ENCODE results near the gene ELF2.
"Not testable (repeated sequence)": the region's sequence is repeated elsewhere in the genome, so short reads cannot be mapped to it uniquely, and the experiment has no call there.

The ELF2 gene

DNA sequence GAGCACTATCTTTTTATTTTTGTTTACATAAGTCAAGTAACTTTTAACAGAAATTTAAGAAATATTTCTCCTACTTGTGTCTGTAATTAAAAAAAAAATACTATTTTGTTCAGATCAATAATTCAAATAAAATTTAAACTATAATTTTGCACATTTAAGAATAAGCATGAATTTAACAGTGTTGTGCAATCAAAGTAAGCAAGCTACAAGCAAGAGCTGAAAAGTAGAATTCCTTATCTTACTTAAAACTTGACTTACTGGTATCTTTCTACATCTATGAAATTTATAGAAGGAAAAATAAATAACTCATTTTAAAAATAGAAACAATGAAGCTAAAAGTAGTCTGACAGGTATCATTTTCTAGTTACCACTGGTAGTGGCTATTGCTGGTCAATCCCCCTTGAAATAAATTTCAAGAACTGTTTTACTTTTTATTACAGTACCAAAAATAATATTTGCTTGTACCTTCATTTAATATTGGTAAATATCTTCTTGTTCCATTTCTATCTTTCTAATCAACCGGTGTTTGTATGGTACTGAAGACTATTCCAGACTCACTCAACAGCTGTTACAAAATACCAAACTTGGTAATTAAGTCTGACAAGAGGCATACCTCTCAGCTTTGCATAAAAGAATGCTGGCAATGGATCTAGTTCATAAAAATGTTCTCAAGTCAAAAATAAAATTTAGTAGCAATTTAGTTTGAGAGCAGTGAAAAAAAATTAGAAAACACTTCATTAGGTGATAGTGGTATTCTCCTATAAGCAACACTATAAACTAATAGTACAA, 99.3 kb downstream of the ELF2 start:
- no peak for DNase-seq (ENCODE audit: low read depth)

DNA sequence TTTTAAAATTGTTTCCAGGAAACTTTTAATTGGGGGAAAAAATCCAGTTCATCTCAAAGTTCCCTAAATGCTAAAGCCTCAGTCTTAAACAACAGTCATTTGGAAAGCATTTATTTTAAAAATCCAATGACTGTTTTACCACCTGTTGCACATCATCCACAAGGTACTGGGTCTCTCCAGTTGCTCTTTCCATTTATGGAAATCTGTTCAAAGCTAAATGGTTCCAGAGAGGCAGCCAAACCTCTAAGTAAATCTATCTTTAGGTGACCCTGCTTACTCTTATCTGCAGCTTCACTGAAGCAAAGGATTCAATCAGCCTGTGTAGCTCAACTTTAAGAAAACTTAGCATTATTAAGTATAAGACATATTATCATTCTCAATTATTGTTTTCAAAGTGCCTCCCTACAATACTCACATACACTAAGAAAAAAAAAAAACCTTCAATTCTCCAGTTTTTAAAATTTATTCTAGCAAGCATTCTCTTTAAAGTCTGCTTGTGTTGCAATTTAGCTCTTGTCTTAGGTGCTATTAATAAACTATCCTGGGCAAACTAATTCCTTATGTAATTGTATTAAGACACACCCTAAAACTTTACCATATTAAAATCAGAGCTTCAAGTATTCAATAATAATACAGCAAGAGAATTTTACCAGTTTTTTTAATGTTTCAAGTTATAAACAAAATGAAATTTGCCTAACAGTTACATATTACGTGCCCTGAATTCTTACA, 100.8 kb downstream of the ELF2 start:
- DNase-seq (ENCODE audit: low read depth), result no peak

DNA sequence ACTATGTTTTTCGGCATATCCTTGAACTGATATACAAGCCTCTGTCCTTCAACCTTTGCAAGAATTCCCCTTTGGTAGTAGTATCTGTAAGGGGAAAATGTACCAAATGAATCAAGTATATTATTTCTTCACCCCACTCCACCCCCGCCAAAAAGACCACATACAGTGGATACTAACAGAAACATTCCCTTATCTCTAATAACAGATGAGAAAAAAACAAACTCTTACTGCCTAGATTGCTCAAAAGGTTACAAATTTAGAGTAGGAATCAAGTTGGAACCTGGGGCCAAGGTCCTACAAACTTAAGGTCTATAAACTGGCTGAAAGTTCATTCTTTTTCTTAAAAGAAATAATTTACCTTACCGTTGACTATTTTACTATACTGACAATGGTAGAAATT, 116.4 kb downstream of the ELF2 start:
- no peak for DNase-seq (ENCODE audit: low read depth)

DNA sequence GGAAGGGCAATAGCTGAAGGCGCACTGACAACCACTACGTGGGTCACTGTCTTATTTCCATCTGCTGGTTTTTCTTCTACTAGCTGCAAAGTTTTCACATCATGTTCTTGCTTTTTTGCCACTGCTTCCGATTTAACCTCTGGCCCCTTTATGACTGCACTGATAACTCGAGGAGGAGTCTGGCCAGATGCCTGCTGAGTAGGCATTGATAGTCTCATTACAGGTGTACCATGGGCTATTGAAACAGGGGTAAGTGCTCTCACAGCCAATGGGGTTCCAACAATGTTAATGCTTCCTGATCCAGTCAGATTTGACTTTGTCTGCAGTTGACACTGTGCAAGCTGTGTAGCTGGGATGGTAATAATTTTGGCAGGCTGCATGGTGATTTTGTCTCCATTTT, 118.0 kb downstream of the ELF2 start:
- DNase-seq (ENCODE audit: low read depth), result not testable (repeated sequence)

DNA sequence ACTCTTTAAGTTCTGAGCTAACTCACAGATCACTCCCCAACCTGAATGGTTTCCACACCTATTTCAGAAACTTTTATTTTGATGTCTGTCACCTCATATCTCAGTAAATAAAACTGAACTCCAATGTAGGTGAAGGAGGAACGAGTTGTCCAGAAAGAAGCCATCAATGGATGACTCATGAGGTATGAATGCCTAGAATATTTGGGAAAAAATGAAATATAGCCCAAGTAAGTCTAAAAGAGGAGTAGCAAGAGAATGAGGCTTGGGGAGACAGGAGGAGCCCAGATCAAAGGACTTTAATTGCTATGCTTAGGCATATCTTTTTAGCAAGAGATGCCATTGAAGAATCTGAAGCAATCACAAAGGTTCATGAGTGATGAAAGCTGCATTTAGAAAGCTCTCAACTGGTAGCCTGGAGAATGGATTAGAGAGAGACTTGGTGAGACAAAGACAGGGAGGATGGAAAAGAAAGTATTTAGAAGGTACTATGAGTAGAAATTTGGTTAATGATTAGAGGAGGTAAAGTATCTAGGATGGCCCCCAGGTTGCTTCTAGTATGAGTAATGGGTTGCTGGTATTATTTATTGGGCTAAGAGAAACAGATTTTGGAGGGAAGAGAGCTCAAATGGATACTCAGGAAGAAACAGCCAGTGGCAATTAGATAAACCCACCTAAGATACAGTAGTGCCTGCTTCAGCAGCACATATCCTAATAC, 122.1 kb downstream of the ELF2 start:
- no peak for DNase-seq (ENCODE audit: low read depth)

DNA sequence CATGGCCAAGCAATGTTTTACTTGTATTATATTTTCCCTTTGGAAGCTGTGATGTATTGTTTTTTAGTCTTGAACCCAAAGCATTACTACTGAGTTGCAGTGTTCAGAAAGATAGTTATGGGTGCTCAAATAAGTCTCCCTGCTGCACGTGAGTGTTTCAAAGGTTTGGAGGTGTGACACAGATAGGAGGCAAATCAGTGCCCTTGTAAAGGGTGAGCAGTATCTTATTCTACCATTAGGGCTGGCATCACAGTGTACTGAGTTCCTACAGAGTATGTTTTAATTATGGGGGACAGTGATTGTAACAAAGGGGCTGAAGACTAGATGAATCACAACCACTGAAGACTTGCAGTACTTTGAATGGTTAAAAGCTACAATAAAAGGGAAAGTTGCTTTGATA, 123.1 kb downstream of the ELF2 start:
- DNase-seq (ENCODE audit: low read depth), result no peak

DNA sequence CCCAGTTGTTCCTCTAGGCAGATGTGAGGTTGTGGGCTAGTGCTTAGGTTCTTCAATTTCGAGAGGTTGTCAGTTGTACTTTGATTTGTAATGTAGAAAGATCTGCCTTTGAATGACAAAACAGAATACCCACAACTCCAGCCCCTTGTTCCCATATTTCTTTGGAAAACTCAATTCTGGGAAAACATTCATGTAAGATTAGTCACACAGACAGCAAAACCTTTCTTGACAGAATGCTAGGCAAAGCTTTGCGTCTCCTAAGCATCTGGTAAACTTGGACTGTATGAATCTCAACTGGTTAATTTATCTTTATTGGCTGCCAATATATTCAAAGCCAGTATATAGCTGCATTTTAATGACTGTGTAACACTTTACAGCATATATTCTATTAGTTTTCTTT, 126.6 kb downstream of the ELF2 start:
- DNase-seq (ENCODE audit: low read depth), result no peak

DNA sequence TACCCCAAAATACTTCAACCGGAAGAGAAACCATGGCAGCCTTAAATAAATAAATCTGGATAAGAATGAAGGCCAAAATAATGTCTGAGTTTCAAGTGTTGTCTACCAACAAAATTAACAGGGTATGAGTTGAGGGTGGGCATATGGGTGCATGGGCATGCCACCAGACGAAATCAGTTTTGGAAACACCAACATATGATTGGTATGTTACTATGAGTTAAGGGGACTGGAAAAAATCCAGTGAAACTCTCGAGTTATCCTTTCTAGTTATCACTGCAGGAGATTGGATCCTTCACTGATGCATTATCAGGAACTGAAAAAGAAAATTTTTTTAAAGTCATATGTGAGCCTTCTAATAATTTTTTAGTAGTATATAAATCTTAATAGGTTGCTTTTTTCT, 129.0 kb downstream of the ELF2 start:
- DNase-seq (ENCODE audit: low read depth), result no peak

DNA sequence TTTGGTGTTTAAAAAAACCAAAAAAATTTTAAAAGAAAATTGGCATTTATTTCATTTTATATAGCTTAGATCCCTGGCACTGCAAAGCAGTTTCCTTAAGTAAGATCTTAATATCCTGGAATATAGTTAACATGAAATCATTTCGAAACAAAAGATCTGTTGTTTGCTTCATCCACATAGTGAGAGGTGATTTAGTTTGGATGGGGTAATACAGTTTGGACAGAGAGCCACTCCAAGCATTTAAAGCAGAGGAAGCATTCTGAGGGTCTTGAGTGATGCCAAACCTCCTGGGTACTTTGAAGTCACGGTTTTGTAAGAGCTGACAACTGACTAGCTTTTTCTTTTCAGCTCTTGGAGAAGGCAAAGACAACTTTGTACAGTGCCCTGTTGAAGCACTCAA, 132.7 kb downstream of the ELF2 start:
- no peak for DNase-seq (ENCODE audit: low read depth)

DNA sequence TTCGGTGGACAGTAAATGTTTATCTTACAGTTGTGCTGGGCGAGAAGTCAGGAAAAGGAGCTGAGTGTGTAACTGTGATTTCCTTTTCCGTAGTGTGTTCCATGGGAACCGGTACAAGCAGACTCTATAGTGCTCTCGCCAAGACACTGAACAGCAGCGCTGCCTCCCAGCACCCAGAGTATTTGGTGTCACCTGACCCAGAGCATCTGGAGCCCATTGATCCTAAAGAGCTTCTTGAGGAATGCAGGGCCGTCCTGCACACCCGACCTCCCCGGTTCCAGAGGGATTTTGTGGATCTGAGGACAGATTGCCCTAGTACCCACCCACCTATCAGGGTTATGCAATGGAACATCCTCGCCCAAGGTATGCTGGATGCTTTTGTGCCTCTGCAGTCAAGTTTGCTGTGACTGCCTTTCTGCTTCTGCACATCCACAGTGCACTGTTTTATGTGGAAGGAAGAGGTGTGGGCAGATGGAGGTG, 134.0 kb downstream of the ELF2 start:
- DNase-seq (ENCODE audit: low read depth), result no peak

DNA sequence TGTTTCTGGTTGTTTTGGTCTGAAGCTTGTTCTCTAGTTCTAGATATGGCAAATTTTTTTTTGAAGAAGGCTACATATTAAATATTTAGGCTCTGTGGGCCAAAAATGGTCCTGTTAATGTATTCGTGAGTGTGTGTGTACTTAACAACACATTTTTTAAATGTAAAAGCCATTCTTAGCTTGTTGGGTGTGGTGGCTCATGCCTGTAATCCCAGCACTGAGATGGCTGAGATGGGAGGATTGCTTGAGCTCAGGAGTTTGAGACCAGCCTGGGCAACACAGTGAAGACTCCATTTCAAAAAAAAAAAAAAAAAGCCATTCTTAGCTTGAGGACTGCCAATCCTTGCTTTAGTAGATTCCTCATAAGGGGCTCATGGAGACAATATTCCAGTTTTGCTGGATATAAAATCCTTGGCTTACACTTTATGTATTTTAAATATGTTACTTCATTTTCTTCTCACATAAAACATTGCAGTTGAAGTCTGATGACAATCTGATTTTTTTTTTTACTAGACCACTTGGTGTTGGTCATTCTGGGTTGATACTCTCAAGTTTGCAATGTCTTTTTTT, 138.1 kb downstream of the ELF2 start:
- no peak for DNase-seq (ENCODE audit: low read depth)

DNA sequence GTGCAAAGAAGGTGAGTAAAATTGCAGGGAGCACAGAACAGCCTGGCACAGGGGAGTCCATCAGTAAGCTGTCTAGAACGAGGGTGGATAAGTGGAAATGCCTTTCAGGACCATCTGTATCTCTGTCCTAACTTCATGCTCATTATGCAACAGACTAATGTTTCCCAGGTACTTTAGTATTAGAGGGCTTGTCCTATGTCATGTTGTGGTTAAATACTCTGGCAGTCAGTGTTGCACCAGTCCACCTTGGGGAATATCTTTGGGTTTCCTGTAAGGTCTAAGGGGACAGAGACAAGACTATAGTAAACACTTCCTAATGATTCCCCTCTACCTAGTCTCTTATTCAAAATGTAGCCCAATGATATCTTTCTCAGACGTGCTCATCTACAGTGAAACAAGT, 140.1 kb downstream of the ELF2 start:
- no peak for DNase-seq (ENCODE audit: low read depth)

DNA sequence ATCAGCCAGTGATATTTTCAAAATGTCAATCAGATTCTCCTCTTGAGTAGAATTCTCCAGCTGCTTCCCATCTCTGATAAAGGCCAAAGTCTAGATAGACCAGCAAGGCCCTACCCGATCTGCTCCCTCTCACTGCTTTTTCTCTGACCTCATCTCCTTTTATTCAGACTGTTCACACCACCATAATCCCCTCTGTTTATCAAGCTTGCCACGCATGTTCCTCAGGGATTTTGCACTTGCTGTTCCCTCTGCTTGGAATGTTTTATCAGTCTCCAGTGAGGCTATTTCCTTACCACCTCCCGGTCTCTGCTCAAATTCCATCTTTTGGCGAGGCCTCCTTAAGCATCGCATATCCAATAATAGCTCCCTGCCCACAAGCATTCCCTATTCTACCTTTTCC, 141.4 kb downstream of the ELF2 start:
- no peak for DNase-seq (ENCODE audit: low read depth)

DNA sequence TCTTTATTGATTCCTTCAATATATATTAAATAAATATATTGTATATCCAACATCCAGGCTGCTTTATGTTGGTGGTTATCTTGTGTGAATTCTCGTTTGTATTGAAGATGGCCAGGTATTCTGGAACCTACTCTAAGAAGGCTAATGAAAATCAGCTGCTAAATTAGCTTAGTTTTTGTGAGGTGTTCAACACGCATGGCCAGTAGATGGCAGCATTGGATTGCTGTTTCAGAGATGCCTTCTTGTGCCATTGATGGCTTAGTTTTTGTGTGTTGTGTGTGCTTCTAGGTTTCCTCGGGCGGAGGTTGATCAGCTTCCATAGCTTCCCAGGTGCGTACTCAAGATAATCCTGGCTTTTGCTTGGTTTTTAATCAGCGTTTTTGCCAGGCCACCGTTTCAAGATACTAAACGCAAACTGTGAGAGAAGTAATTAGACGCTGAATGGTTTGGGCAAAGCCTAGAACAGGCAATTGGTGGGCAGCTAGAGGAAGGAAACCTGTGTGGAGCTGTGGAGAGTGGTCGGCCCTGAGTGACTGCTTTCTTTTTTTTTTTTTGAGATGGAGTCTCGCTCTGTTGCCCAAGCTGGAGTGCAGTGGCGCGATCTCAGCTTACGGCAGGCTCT, 146.3 kb downstream of the ELF2 start:
- DNase-seq (ENCODE audit: low read depth), result peak; percentile 66

DNA sequence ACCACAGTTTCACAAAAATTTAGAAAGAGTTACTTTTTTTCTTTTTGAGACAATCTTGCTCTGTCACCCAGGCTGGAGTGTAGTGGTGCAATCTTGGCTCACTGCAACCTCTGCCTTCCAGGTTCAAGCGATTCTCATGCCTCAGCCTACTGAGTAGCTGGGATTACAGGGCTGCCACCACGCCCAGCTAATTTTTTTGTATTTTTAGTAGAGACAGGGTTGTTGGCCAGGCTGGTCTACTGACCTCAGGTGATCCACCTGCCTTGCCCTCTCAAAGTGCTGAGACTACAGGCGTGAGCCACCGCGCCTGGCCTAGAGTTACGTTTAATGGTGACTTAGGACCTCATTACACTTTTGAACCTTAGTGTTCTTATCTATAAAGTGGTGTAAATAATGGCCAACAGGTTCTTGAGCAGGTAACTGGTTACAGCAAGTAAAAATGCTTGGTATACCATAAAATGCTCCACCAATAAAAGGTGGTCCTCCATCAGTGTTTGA, 147.1 kb downstream of the ELF2 start:
- not testable (repeated sequence) for DNase-seq (ENCODE audit: low read depth)

DNA sequence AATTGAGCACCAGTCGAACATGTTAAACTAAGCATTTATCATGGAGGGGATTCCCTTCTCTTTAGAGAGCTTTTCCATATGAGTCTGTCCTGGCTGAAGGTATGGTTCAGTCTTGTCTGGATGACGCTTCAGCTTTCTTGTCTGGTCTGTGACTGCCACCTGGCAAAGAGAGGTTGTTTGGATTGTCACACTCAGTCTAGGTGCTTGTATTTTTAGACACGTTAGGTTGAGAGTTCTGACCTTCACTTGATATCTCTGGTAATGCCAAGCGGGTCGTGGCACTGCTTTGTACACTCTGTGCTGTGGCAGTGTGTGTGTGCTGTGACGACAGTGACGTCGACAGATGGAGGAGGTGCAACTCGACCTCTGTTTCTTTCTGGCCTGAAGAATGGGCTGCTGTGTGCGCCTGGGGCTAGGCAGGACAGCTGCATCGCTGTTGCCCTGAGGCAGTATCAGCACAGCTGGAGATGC, 148.8 kb downstream of the ELF2 start:
- DNase-seq (ENCODE audit: low read depth), result no peak

DNA sequence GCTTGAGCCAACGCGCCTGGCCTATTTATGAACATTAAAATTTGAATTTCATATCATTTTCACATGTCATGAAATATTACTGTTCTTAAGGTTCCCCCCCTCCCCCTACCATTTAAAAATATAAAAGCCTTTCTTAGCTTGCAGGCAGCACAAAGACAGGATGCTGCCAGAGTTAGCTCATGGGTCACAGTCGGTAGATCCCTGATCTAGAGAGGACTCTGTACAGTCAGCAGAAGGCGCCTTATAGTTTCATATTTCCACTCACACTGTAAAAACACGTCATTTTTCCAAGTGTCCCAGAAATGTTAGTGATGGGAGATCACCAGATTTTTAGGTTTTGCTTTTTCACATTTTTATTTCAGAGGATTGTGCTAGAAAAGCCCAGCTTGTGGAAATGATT, 149.2 kb downstream of the ELF2 start:
- no peak for DNase-seq (ENCODE audit: low read depth)

DNA sequence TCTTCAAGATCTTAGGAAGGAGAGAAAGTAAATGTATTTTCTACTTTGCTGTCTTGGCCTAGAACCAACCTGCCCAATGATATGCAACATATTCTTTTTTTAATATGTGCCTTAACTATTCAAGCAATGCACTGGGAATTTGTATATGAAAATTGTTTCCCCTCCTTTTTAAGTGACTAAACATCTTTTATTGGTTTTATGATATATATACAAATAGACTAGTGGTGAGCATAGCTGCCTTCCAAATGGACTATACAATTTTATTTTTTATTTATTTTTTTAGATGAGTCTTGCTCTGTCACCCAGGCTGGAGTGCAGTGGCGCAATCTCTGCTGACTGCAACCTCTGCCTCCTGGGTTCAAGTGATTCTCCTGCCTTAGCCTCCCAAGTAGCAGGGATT, 151.2 kb downstream of the ELF2 start:
- DNase-seq (ENCODE audit: low read depth), result no peak

DNA sequence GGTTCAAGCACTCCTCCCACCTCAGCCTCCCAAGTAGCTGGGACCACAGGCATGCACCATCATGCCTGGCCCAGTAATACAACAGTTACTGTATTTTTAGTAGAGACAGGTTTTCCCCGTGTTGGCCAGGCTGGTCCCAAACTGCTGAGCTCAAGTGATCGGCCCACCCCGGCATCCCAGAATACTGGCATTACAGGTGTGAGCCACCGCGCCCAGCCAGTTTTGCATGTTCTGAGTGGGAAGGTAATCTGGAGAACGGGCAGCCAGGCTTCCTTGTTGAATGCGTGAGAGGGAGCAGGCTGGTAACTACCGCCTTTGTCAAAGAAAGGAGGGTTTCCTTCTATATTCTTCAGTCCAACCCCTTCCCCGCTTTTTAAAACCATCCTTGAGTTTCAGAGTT, 152.3 kb downstream of the ELF2 start:
- DNase-seq (ENCODE audit: low read depth), result no peak

DNA sequence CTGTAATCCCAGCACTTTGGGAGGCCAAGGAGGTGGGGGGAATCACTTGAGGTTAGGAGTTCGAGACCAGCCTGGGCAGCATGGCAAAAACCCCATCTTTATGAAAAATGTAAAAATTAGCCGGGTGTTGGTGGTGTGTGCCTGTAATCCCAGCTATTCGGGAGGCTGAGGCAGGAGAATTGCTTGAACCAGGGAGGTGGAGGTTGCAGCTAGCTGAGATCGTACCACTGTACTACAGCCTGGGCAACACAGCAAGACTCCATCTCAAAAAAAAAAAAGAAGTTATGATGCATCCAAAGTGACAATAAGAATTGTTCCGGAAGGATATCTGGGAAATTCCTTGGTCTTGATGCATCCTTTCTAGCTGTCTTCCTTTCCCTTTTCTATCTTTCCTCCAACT, 154.2 kb downstream of the ELF2 start:
- DNase-seq (ENCODE audit: low read depth), result no peak

DNA sequence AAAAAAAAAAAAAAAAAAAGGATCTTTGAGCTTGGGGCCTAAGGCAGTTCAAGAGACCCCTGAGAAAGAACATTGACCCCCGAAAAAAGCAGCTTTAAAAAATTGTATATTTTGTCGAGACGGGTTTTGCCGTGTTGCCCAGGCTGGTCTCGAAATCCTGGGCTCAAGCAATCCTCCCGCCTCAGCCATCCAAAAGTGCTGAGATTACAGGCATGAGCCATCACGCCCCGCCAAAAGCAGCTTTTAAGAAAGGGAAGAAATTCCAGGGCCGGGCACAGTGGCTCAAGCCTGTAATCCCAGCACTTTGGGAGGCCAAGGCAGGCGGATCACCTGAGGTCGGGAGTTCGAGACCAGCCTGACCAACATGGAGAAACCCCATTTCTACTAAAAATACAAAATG, 155.9 kb downstream of the ELF2 start:
- DNase-seq (ENCODE audit: low read depth), result not testable (repeated sequence)

DNA sequence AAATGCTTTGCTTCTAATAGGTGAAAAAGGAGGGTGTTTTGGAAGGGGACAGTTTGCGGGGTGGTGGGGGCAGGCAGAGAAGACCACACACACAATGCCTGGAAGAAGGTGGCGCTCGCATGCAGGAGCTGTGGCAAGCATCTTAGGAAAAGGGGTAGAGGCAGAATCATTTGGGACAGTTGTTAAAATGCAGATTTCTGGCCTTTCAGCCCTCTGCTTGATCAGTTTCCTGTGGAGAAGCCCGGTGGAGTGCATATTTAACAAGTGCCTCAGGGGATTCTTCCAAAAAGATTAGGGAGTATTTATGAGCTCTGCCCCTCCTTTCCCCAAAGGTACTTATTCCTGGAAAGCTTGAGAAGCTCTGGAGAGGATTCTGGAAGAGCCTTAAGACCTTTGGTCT, 156.6 kb downstream of the ELF2 start:
- no peak for DNase-seq (ENCODE audit: low read depth)
